ENCODE measurements around the gene PSMB5.

Gene PSMB5

GRCh38 chr14:23034498-23035302 lies at the start of gene PSMB5:
TSS of gene PSMB5 (minus strand) at chr14:23034900. CDS start at chr14:23034881, 19 bp downstream.
- peak; percentile 73 for DNase-seq (ENCODE audit: low read depth)

DNA sequence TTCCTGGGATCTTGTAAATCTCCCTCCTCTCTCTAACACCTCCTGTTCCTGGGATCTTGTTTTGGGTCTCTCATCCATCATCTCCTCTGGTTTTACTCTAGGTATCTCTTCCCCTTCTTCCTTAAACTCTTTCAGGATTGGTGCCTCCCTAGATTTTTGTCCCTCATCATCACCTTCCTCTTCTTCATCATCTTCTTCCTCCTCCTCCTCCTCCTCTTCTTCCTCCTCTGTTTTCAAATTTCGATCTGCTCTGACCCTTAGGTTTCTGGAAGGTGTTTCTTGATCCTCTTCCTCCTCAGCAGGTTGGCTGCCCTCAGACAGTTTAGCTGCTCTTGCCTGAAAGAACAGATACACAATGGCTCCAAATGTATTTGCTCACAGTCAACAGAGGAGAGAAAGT lies 45.8 kb upstream of the PSMB5 start:
- DNase-seq (ENCODE audit: low read depth): no peak

DNA sequence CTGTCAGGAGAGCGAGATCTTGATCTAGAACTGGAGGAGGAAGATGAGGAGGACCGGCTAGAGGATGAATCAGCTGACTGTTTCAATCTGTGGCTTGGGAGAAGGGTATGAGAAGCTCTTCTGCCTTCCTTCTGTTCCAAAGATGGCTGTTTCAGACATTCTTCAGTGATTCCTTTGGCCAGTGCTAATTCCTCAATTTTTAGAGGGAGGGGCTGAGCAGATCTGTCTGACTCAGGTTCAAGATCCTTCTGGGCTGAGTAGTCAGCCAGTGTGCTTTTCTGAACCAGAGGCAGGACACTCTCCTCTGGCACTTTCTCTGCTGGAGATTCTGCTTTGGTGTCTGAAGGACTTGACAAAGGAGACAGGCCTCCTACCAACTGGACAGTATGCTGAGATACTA lies 45.0 kb upstream of the PSMB5 start:
- no peak for DNase-seq (ENCODE audit: low read depth)

DNA sequence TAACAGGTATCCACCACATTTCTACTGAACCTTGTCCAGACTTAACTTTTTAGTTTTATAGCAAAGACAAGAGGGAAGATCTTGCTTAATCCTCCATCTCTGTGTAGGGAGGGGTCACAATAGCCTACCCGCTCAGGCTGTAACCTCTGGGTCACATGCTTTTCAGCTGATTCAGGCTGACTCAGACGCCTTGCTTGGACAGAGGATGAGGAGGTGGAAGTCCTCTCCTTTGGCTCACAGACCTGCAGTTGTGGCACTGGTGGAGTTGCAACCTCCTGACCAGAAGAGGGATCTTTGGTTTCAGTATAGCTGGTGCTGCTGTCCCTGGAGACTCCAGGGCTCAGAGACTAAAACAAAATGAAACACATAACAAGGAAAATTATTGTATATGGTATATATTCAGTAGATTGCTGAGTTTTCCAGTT lies 44.0 kb upstream of the PSMB5 start:
- DNase-seq (ENCODE audit: low read depth): no peak

DNA sequence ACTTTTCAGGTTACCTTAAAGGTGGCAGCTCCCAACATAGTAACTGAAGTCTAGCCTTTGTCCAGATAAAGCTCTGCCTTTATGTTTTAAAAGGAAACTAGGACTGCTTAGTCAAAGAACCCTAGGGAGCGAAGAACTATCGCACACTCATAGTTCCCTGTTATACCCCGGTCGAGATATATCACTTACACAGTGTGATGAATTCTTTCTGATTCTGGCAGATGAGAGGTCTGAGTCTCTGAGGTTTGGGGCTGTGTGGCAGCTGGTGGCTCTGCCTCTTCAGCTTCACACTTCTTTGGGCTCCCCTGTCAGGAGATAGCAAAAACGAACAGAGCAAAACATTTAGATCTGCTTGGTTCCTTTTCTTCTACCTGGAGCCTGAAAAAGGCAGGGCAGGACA lies 43.3 kb upstream of the PSMB5 start:
- no peak for DNase-seq (ENCODE audit: low read depth)

DNA sequence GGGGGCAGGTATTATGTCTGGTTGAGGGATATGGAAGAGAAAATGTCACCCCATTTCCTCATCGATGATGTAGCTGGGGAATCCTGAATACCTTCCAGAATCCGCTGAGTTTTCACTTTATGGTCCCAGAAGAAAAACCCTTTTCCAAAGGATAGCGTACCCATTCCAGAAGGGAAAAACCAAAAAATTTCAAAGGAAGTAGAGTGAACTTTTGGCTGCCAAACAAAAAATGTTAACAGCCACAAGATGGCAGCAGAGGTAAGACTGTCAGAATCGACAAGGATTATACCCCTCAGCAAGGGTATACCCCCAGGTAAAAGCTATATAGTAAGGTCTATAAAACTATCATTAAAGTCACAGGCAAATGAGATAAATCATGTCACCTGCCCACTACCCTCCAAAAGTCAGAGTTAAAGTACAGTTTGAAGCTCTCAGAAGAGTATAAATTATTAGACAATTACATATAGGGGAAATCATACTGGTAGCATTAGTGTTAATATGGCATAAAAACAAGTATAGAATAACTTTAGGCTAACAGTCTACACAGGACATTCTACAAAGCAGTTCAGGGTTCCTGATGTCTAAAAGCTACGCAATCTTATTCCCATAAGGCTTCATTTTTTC lies 42.2 kb upstream of the PSMB5 start:
- no peak for DNase-seq (ENCODE audit: low read depth)

GRCh38 chr14:23074906-23075305 lies 40.2 kb upstream of the PSMB5 start:
- no peak for DNase-seq (ENCODE audit: low read depth)

- no peak for DNase-seq (ENCODE audit: low read depth)
Observed at GRCh38 chr14:23071921-23072539, 37.3 kb upstream of the PSMB5 start.

DNA sequence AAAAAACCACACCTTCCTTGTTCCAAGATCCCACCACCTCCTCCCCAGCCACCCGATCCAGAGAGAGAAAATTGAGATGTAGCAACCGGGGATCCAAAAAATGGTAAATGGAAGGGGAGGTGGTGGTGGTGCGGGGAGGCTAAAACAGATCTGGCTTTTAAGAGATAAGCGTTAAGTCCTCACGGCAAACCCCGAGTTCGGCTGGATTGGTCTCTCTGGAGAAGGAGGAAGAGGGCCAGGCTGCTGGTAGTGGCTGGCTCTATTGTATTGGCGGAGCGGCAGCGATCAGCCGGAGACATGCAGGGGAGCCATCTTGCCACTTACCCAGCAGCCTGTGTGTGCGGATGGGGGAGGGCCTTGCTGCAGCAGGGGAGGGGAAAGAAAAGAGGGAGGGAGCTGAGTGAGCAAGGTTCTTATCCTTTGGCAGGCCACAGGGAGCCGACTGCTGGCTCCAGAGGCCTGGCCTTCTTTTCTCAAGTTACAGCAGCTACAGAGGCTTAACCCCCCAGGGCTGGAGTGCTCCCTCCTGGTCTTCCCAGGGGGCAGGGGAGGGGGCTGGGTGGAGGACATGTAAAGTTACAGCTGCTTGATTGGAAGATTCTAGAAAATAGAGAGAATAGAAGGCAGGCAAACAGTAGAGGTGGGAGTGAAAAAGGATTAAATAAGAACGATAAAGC lies 36.7 kb upstream of the PSMB5 start:
- DNase-seq (ENCODE audit: low read depth): peak; percentile 54

GRCh38 chr14:23070262-23071129 lies 35.8 kb upstream of the PSMB5 start:
- DNase-seq (ENCODE audit: low read depth): no peak

DNA sequence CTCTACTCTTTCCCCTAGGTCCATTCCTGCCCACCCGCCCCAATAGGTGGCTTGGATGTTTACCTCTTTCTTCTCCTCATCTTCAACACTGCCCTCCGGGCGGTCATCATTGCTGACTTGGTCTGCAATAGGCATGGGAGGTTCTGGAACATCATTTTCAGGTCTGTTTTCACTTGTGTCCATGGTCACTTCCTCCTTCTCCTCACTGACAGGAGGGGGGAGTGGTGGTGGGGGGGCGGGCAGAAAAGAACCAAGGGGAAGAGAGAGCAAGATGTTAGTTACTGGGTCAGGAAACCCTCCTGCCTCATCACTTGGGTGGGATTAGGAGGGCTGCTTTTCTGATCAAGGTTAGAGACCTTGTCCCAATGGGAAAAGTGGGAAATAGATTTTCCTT lies 34.7 kb upstream of the PSMB5 start:
- no peak for DNase-seq (ENCODE audit: low read depth)

DNA sequence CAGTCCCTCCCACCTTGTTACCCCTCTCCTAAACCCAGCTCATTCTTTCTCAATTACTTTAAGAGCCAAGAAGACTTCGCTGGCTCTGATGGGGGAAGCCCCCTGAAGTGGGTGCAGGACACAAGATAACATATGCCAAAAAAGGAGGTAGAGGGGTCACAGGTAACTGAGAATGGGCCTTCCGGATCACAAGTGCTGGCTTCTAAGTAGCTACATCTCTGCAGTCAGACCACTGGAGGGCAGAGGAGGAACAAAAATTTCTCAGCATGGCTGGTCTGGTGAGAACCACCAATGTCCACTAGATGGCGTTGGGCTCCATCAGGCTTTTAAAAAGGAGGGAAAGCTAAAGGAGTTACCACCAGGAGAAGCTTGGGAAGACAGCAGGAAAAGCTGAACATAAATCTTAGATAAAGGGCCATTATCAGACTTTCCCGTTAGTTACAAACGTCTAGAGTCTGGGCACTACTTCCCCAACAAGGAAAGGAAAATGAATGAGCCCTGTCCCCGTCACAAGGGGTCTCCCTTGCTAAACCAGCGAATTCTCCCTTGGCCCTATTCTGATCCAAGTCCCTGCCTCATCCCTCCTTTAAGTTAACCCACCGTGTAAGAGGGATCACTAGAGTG lies 34.2 kb upstream of the PSMB5 start:
- DNase-seq (ENCODE audit: low read depth): peak; percentile 31

GRCh38 chr14:23067847-23068788 lies 33.4 kb upstream of the PSMB5 start:
- DNase-seq (ENCODE audit: low read depth): no peak

- no peak for DNase-seq (ENCODE audit: low read depth)
Observed at GRCh38 chr14:23066855-23067744, 32.4 kb upstream of the PSMB5 start.

DNA sequence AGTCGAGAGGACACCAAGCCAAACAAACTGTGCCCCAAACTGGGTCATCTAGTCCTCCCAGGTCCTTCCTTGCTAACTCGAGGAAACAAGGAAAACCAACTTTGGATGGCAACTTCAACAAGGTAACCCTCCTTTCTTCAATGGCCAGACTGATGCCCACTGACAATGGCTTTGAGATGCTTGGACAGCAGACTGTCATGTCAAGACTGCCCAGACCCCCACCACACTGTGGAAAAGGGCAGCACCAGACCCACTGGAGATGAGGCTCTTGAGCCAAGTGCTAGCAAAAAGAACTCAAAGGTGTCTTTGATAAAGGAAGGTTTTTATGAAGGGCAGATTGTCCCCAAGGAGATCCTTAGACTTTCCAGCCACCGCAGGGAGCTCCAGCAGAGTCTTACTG lies 31.7 kb upstream of the PSMB5 start:
- no peak for DNase-seq (ENCODE audit: low read depth)

DNA sequence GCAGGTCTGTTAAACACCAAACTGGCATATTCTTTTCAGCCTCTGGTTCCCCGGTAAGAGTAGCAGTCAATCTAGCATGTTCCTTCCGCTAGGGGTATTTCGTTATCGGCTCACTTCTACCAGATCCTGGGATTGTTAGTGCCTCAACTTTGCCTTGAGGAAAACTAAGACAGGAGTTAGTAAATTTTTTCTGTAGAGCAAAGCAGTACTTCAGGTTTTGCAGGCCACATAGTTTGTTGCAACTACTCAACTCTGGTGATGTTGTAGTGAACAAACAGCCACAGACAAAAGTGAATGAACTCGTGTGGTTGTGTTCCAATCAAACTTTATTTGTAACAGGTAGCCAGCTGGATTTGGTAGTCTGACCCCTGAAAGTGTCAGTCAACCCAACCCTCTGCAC lies 28.9 kb upstream of the PSMB5 start:
- no peak for DNase-seq (ENCODE audit: low read depth)

- no peak for DNase-seq (ENCODE audit: low read depth)
Observed at GRCh38 chr14:23062002-23062401, 27.3 kb upstream of the PSMB5 start.

- no peak for DNase-seq (ENCODE audit: low read depth)
Observed at GRCh38 chr14:23060536-23061260, 26.0 kb upstream of the PSMB5 start.
